GM19351 (cell line): ENCODE results near the gene RALGAPA2.

Source experiments
- ATAC-seq: cut with Tn5 transposase; IDR thresholded peaks from one replicate; pipeline ENCODE4 v1.9.1; 2021; ENCODE audit warnings: mild to moderate bottlenecking, moderate library complexity; ENCODE audit not compliant: unreplicated experiment

RALGAPA2 gene

DNA sequence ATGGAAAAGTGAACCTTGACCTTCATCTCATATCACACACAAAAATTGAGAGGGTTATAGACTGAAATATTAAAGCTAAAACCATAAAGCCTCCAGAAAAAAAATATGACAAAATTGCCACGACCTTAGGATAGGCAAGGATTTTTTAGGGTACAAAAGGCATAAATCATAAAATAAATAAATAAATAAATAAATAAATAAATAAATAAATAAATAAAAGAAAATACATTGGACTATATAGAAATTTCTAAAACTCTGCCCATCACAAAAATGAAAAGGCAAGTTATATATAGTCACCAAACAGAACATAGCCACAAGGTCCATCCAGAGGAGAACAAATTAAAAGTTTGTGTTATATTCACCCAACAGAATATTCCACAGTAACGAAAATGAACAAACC, 235.9 kb downstream of the RALGAPA2 start:
- no peak for ATAC-seq

DNA sequence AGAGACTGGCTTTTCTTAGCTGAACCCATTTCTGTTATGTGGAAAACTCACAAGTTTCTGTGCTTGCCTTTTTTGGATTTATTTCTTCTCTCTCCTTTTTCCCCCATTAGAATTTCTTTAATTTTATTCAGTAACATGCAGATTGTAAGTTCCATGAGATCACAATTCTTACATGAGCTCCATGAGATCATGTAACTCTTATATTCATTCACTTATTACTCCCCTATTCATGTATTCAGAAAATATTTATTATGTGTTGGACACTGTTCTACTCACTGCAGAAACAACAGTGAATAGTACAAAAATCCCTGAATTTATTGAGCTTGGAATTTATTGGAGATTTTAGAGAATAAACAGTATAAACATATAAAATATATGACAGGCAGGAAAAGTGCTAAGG, 238.8 kb downstream of the RALGAPA2 start:
- ATAC-seq: no peak

DNA sequence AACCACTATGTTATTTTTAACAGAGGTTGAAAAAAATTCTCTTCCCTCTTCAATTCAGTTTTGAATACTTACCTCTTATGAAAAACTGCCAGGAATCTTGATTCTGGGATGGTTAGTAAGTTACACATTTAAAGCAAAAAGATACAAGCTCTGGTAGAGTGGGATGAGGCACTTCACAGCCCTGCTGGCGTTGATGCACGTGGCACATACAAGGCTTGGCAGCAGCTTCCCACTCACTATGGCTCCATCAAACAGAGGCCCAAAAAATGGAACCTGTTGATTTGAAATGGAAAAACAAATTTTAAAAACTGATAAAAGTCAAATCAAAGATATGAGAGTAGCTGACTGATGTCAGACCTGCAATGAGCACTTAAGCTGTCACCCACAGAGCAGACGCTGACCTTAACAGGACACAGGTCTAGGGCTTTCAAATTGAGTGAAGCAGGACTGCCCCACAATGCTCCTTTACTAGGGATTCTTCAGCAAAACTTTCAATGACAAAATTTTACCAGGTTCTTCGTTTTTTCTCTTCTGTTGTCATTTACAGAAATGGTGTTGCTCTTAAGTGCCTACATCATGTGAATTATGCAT, 239.7 kb downstream of the RALGAPA2 start:
- ATAC-seq: no peak

DNA sequence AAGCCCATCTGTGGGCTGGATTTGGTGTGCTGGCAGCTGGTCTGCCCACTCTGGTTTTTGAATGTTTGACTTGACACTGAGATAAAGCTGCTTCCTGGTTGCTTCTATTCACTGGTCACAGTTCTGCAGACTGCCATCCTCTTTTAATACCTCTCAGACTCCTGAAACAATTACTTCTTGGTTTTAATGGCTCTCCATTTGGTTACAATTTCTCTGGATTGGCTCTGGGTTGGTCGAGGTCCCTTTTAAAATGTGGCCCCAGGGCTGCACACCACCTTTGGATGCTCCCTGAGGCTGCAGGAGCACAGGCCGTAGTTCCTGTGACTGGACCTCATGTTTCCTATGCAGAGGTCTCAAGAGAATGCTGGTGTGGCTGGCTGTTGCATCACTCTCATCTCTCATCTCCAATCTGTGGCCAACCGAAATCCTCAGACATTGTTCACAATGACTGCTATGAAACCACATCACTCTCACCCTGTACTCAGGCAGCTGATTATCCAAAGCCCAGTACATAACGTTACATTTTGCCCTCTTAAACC, 246.0 kb downstream of the RALGAPA2 start:
- ATAC-seq: peak; percentile 89

DNA sequence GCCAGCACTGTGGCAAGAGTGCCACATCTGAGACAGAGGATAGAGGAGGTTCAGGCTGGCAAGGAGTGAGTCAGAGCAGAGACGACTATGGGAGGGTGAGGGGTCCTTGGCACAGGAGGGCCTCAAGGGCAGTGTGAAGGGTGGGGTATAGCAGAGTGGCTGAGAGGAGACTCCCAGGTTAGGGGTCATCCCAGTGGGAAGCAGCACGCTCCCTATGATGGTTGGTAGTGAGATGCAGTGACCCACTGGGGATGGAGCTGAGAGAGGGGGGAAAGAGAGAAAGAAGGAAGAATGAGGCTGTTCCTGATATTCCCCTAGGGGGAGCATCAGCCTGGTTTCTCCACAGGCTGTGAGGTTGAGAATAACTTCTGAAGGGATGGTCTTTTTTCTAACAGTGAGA, 247.2 kb downstream of the RALGAPA2 start:
- ATAC-seq: no peak

DNA sequence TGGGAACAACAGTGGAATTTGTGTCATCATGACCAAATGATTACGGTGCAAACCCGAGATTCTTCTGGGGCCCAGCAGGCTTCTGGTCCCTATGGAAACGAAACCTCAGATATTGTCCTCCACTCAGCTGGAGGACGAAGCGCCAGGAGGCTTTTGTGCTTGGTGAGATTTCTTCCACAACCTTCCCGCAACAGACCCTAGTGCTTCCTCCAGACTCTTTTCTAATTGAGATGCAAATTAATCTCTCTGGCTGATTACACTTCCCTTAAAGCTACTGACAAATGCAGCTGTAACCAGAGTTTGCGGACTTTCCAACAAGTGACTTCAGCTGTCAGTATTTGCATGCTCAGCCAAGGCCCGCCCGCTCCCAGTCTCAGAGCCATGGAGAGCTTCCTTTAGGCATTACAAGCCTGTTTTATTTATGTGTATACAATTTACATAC, 248.5 kb downstream of the RALGAPA2 start:
- peak; percentile 26 for ATAC-seq

DNA sequence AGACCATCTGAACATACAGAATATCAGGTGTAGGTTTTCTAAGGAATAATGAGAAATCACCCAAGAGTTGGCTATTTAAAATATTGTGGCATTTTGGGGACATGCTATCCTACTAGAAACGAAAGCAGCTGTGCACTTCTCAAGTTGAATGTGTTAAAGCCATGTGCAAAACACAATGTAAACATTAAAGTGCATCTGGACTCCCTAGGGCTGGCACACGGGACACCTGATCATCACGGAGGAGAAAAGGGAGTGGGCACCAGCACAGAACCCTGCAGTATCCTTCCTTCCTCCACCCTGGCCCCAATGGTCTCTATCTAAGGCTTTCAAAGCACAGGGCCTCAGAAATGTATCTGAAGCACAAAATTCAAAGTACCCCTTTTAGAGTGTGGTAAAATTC, 250.3 kb downstream of the RALGAPA2 start:
- ATAC-seq: no peak

DNA sequence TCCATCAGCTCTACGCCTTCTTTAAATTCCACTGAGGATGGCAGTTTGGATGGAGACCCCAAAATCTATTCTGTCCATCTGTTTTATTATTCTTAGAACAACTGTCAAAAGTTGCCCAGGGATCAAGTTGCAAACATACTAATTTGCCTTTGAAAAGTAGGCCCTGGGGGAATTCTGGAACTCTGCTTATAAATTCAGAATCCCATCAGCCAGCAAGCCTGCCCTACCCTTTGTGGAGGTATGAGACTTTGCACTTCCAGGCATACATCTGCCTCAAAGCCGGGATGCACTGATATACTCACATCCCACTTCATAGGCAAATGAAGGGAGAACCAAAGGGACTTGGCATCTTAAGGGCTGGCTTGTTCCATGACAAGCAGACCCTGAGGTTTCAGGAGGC, 250.9 kb downstream of the RALGAPA2 start:
- no peak for ATAC-seq

DNA sequence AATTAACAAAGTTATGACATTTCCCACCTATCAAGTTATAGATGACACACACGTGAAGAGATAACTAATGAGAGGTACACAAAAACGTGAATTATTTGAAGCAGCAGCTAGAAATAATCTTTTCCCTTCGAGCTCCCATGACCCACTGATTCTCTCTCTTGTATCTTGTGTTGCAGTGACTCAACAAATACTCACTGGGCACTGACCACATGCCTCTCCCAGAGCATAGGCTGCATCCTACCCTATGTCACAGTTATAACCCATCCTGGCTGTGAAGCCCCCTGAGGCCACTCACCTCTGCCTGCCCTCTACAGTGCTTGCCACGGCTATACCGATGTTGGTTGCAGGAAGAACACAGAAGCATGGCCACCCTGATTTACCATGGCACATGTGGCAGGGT, 252.7 kb downstream of the RALGAPA2 start:
- ATAC-seq: no peak

DNA sequence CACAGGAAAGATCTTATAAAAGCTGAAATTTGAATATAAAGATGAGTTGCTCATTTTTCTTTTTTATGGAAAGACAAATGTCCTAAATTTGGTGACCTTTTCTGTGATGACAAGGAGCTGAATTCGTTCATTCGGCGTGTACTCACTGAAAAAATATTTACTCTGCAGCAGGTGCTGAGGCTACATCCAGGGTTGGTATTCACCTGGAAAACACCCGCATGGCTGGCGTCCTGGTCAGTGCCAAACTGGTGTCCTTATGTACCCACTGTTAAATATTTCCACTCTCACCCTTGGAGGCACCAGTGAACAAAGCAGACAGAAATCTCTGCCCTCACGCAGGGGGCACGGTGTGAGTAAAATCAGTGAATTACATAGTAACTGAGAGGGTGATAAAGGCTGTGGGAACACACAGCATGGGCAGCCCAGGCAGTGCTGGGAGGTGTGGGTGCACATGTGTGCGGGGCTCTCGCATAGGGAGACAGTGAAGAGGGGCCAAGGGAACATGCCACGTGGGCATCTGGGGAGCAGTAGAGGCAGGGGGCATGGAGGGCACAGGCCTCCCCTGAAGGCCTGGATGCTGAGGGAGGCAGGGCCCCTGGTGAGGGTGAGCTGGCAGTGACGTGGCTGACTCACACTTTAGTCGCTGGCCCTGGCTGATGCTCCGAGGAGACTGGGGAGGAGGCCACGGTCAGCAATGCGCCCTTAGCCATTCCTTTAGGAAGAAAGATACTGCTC, 254.9 kb downstream of the RALGAPA2 start:
- no peak for ATAC-seq

DNA sequence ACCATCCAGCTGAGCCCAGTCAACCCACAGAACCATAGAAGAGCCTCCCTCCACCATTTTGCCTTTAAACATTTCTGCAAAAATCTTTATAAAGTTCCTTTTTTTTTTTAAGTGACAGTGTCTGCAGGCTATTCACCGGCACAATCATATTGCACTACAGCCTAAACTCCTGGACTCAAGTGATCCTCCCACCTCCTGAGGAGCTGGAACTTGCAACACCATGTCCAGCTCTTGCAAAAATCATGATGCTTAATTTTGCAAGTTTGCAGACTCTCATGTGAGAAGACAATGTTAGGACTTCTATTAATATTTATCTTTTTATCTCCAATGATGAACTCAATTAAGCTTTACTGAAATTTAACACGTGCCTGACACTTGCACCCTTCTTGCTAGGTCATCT, 255.7 kb downstream of the RALGAPA2 start:
- no peak for ATAC-seq

DNA sequence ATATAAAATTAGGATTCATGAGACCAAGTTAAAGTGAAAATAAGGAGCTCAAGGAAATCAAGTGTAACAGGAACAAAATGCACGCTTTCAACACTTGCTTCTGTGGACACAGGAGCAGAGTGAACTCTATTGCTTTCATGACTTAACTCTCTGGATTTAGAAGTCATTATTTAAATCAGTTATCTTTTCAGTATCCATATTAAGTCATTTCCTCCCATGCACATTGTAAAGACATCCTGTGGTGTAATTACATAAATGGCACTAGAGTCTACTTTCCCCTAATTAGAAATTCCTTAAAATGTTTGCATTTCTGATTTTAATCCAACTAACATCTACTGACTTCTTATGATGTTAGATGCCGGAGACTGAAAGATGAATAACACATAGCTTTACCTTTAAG, 256.5 kb downstream of the RALGAPA2 start:
- no peak for ATAC-seq

DNA sequence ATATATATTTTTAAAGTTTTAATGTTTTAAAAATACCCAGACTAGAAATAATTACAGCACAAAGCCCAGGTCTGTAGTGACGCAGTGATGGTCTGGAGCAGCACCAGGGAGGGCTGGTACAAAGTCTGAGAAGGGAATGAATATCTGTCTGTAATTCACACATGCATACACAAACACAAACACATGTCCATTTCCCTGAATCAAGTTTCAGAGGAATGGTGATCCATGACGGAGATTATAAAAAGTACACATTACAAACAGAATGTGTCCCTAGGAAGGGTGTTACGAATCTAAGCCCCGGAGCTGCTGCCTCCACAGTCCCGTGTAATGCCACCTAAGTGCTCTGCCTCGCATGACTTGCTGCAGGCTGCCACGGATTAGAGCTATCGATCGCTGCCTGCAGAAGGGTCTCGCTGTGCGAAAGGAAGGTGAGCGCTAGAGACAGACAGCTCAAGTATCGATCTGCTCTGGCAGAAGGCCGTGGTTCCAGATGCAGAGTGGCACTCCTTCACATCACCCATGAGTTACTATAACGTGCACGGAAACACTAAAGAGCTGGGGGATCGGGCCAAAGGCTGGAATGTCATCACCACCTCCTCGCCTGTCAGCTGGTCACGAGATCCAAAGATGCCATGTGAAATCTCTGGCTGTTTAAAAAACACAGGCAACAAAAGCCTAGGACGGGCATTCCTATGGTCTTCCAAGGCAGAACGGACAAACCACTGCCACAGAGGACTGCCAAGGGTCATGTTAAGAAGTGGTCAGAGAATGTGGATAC, 257.4 kb downstream of the RALGAPA2 start:
- ATAC-seq: no peak

DNA sequence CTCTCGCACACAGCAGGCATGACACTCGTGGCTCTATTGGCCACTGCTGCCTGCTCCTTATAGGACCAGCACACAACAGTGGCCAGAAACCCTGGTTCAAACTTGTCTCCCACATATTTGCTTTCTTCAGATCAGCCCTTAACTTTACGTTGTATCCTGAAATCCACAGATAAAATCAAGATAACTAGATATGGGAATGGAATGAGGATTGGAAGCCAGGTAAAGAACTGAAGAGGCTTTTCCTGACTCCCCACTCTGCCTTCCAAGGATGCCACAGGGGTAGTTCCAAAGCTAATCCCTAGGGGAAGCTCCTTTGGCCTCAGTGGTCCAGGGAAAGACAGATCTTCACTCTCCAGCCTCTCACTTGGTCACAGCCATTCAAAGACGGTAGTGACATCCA, 258.1 kb downstream of the RALGAPA2 start:
- no peak for ATAC-seq

DNA sequence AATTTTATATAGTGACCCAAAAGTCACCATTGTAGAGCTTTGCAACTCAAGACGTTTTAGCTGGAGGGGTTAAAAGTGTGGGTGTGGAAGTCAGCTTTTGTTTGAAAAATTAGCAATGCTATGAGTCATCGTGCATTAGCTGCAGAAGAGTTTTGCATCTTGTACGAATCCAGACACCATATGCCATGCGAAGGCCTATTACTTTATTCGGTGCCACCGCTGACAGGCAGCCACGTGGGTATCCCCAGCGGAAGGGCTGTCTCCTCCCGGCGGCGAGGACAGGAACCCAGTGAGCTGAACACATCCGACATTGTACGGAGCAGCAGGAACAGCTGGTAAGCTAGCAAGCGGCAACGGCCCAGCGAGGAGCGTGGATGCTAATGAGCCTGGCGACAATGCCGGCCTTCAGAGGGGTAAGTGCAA, 260.2 kb downstream of the RALGAPA2 start:
- ATAC-seq: peak; percentile 81

DNA sequence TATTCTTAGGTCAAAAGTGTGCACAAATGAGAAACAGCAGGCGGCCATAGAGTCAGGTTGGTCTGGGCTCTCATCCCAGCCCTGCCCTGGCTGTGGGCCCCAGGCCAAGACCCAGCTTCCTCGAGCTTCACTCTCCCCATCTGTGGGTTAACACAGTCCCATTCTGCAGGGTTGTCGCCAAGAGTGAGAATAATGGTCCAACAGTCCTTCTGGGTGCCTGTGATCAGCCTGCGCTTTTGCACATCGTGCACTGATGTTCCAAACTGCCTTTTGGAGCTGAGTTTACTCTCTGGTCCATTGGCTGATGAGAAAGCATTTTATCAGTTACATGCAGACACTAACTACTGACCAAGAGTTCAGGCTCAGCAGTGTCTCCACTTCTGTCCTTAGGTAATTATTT, 261.9 kb downstream of the RALGAPA2 start:
- no peak for ATAC-seq

DNA sequence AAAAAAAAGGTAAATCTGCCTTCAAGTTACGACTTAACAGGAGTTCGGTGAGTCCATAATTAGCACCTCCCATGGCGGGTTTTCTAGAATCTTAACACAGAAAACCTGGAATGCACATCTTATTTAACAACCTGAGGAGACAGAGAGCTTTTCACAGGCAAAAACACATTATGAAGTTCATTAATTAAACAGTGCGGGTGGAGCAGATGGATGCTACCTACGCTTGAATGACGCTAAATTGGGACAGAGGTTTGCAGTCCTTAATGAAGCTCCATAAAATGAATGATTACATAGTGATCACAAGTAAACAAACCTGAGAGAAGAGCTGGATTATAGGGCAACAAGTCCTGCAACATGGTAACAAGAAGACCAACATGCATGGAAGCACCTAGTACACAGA, 263.6 kb downstream of the RALGAPA2 start:
- no peak for ATAC-seq

DNA sequence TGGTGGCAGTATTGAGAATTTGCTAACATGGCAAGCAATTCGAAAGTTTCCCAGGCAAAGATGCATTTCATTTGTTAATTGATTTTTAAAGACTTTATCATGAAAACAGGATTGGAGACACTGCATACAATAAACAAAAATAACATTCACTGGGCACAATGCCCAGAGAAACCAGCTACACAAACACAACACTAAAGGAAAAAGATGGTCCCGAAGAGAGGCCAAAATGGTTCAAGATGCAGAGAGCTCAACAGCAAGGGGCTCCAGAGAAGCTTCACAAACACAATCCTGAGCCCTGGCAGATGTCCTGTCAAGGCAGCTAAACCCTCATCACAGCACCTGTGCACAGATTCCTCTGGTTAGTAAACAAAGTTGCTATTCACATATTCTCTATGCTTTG, 265.2 kb downstream of the RALGAPA2 start:
- ATAC-seq: no peak

DNA sequence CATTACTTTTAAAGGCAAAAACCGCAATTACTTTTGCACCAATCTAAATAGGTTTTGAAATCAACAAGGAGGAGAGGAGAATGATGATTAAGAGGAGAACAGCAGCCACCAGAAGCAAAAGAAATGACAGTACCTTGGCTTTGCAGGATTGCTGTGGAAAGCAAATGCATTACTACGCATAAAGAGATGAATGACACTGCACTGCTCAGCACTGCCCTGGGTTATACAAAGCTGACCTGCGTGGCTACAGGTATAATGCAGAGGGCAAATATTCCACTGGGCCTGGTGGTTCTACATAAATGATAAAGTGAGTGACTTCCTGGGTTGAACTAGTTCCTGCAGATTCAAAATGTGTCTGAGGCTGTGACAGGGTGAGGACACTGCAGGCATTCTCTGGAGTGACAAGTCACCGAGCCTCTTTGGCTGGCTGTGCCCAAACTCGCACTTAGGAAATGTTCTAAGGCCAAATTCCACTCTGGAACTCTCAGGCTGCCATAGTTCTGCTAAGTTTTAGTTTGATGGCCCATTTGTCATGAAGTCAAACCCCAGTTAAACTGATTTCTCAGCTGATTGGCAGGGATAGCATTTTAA, 265.9 kb downstream of the RALGAPA2 start:
- ATAC-seq: no peak

DNA sequence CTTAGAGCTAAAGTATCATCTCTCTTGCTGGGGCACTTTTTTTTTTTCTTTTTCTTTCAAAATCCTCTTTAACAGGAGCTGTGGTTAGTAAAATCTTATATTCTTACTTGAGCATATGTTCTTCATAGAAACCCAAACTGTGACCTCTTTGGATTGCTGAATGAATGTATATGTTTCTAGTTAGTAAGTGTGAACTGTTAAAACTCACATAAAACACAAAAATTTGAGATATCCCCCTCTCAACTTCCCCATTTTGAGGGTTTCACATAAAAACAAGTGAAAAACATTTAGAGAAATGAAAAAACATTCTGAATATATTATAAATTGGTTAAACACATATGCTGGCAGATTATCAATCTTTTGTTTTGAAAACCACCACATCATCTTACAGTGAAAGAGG, 266.4 kb downstream of the RALGAPA2 start:
- ATAC-seq: no peak

DNA sequence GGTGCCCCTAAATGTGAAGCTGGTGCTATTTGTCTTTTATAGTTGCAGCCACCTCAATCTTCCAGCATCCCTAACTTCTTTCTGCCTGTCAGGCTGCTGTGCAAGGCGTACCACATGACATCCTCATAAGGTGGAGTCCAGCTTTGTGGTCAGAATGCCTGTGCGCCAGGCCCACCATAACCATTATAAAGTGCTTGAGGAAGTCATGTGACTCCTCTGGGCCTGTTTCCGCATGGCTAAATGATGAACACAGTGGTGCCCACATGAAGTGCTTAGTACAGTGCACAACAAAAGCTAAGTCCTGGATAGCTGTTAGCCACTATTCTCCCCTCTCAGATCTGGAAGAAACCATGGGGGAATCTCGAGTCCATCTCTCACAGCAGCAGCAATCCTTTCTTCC, 268.9 kb downstream of the RALGAPA2 start:
- no peak for ATAC-seq
